HepG2 (cell line): Measurements from ENCODE around the gene TUT1. TPM values are rescaled to one million over a fixed set of nuclear protein-coding genes. Genes with fewer than 3 reads are reported as not detected.
A peak's percentile ranks its signal among the peaks of the same experiment; 100 is the strongest.

Experiments used
- BCL3 ChIP-seq: sonication (generic); formaldehyde crosslinking; IDR thresholded peaks from 2 replicates; pipeline ENCODE4 v1.5.1; 2020; ENCODE audit warnings: mild to moderate bottlenecking, missing genetic modification reagents, moderate library complexity
- HNRNPK ChIP-seq: fragments of 200-400 bp; formaldehyde crosslinking; IDR thresholded peaks from 2 replicates; pipeline ENCODE4 v1.6.1; 2018; ENCODE audit warnings: low read length, low read depth, moderate library complexity, mild to moderate bottlenecking; ENCODE audit not compliant: poor library complexity, severe bottlenecking
- IRX3 ChIP-seq: sonication (generic); formaldehyde crosslinking; IDR thresholded peaks from 2 replicates; pipeline ENCODE4 v1.8.1; 2023; ENCODE audit warnings: mild to moderate bottlenecking, low read depth, missing genetic modification reagents, borderline replicate concordance
- MED1 ChIP-seq: sonication (generic); formaldehyde crosslinking; IDR thresholded peaks from 2 replicates; pipeline ENCODE4 v1.4.0; 2020; ENCODE audit warnings: missing genetic modification reagents
- PAWR ChIP-seq: sonication (generic); formaldehyde crosslinking; IDR thresholded peaks from 2 replicates; pipeline ENCODE4 v1.4.0; 2020; ENCODE audit warnings: missing genetic modification reagents, mild to moderate bottlenecking, borderline replicate concordance
- PBX3 ChIP-seq: sonication (generic); formaldehyde crosslinking; IDR thresholded peaks from 2 replicates; pipeline ENCODE4 v1.8.1; 2023; ENCODE audit warnings: missing genetic modification reagents, inconsistent platforms, borderline replicate concordance
- RARA ChIP-seq: IDR thresholded peaks from 2 replicates; pipeline ENCODE4 v1.6.1; 2016; ENCODE audit warnings: missing genetic modification reagents, missing compliant biosample characterization
- RARG ChIP-seq: sonication (generic); formaldehyde crosslinking; IDR thresholded peaks from 2 replicates; pipeline ENCODE4 v1.4.0; 2020; ENCODE audit warnings: low read depth, mild to moderate bottlenecking, missing genetic modification reagents
- REL ChIP-seq: sonication (generic); formaldehyde crosslinking; conservative IDR thresholded peaks from 2 replicates; pipeline ENCODE4 v1.8.0; 2022; ENCODE audit warnings: mild to moderate bottlenecking, missing genetic modification reagents, moderate library complexity
- RFXANK ChIP-seq: IDR thresholded peaks from 2 replicates; pipeline ENCODE4 v1.6.1; 2016
- TGIF2 ChIP-seq: IDR thresholded peaks from 2 replicates; pipeline ENCODE4 v1.6.1; 2016; ENCODE audit warnings: control low read depth, missing compliant biosample characterization
- ZBTB7A ChIP-seq: sonication (generic); formaldehyde crosslinking; IDR thresholded peaks from 2 replicates; pipeline ENCODE4 v1.8.0; 2022; ENCODE audit warnings: mild to moderate bottlenecking, missing genetic modification reagents
- ZFYVE20 ChIP-seq: sonication (generic); formaldehyde crosslinking; IDR thresholded peaks from 2 replicates; pipeline ENCODE4 v1.8.0; 2023; ENCODE audit warnings: low read depth, mild to moderate bottlenecking, moderate library complexity, missing genetic modification reagents, borderline replicate concordance
- ZNF414 ChIP-seq: sonication (generic); formaldehyde crosslinking; IDR thresholded peaks from 2 replicates; pipeline ENCODE4 v1.5.0; 2020; ENCODE audit warnings: missing genetic modification reagents
- ZNF83 ChIP-seq: sonication (generic); formaldehyde crosslinking; IDR thresholded peaks from 2 replicates; pipeline ENCODE4 v1.4.0; 2020; ENCODE audit warnings: missing genetic modification reagents, mild to moderate bottlenecking, borderline replicate concordance
- ZSCAN20 ChIP-seq: sonication (generic); formaldehyde crosslinking; IDR thresholded peaks from 2 replicates; pipeline ENCODE4 v1.4.0; 2020; ENCODE audit warnings: missing genetic modification reagents, mild to moderate bottlenecking, borderline replicate concordance
- polyA plus RNA-seq, 8 experiments: library from polyadenylated mRNA; depleted of rRNA in 3 of 8; stranded (reverse) in 7 of 8; unstranded in 1 of 8; fragments of >200 nt; fragmentation: Illumina TruSeq in 4 of 8; extraction: Trizol in 4 of 8; gene quantifications; 2 replicates each; pipeline versions ENCODE4 v1.2.1 to v1.2.3, GENCODE V29; 2011 to 2016; ENCODE audit warnings: low read depth in 4 of 8, missing spikeins in 1 of 8, mixed read lengths in 1 of 8; ENCODE audit not compliant: insufficient read depth in 1 of 8
- total RNA-seq, 5 experiments: library from RNA; depleted of rRNA; stranded (reverse); fragments of >200 nt; fragmentation: Illumina TruSeq; extraction: Trizol; gene quantifications; 2 replicates each; pipeline ENCODE4 v1.2.3, GENCODE V29; 2016; ENCODE audit warnings: low read depth in 1 of 5
- TF ChIP-seq, protein P1 (sequence below): sonication (generic); formaldehyde crosslinking; IDR thresholded peaks from 2 replicates; pipeline ENCODE4 v1.8.0; 2022; ENCODE audit warnings: missing genetic modification reagents, mild to moderate bottlenecking, borderline replicate concordance
- TF ChIP-seq, protein P2 (sequence below): sonication (generic); formaldehyde crosslinking; conservative IDR thresholded peaks from 2 replicates; pipeline ENCODE4 v1.8.0; 2022; ENCODE audit warnings: mild to moderate bottlenecking, moderate library complexity, missing genetic modification reagents

TUT1 gene
- total and polyA plus RNA-seq, 2 of the 13 experiments (the other 11 are each of a cell fraction or from before 2014, with no cell fraction given): 9.7 to 14.3 TPM

DNA sequence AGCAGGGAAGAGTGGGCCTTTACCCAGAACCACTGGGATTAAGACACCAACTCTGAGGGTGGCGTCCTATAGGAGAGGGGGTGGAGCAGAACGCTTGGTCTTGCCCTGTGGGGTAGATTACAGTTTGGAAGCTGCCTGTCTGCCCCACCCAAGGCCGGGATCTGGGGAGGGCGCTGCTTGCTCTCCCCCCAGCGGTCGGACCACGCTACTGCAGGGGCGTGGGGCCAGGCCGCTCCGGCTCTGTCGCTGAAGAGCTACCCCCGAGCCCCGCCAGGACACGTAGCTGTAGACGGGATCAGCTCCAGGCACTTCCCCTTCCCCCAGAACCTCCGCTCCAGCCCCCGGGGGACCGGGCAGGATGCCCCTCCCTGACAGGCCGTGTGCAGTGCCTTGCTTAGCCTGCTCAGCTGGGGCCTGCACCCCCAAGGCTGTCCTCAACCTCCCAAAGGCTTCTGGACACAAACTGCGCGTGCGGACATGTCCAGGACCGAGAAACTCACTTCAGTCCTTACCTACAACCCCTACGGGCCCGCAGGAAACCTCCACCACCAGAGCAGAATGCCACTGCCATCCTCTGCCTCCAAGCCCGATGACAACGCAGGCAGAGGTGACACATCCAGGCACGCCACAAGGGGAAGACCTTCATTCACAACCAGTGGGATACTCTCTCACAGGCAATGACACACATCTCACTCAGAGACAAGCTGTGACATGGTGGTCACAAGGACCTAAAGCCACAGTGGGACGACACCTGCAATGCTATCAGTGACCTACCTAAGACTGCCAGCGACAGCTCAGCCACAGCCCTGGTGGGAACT is 48.4 kb downstream of the TUT1 start (continued):
- TF ChIP-seq, protein P1, sequence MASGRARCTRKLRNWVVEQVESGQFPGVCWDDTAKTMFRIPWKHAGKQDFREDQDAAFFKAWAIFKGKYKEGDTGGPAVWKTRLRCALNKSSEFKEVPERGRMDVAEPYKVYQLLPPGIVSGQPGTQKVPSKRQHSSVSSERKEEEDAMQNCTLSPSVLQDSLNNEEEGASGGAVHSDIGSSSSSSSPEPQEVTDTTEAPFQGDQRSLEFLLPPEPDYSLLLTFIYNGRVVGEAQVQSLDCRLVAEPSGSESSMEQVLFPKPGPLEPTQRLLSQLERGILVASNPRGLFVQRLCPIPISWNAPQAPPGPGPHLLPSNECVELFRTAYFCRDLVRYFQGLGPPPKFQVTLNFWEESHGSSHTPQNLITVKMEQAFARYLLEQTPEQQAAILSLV (CRISPR knock-in tag): 0 out of 2 replicates have a peak, but pooled peaks have one; percentile 13
- TF ChIP-seq, protein P2, sequence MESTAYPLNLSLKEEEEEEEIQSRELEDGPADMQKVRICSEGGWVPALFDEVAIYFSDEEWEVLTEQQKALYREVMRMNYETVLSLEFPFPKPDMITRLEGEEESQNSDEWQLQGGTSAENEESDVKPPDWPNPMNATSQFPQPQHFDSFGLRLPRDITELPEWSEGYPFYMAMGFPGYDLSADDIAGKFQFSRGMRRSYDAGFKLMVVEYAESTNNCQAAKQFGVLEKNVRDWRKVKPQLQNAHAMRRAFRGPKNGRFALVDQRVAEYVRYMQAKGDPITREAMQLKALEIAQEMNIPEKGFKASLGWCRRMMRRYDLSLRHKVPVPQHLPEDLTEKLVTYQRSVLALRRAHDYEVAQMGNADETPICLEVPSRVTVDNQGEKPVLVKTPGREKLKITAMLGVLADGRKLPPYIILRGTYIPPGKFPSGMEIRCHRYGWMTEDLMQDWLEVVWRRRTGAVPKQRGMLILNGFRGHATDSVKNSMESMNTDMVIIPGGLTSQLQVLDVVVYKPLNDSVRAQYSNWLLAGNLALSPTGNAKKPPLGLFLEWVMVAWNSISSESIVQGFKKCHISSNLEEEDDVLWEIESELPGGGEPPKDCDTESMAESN: peak; percentile 72; the same call in 1 of the 2 replicates
- TF ChIP-seq ZBTB7A (CRISPR knock-in tag) (no peak), BCL3 (CRISPR knock-in tag) (no peak), PBX3 (no peak), ZSCAN20 (CRISPR knock-in tag) (no peak), RFXANK (CRISPR knock-in tag) (no peak), ZNF83 (CRISPR knock-in tag) (no peak), MED1 (peak; percentile 26; the same call in 1 of the 2 replicates), ZNF414 (CRISPR knock-in tag) (peak; percentile 25; the same call in 1 of the 2 replicates), REL (CRISPR knock-in tag) (no peak), TGIF2 (CRISPR knock-in tag) (peak; percentile 69; the same call in 1 of the 2 replicates), RARG (no peak), RARA (CRISPR knock-in tag) (no peak), IRX3 (CRISPR knock-in tag) (no peak), ZFYVE20 (no peak), PAWR (CRISPR knock-in tag) (no peak), HNRNPK (no peak)
